WERI-Rb-1 (cell line): ENCODE measurements around the gene GKN2.
"Not testable (repeated sequence)": the region's sequence is repeated elsewhere in the genome, so short reads cannot be mapped to it uniquely, and the experiment has no call there.

Source experiments
- DNase-seq: peaks from one replicate; pipeline ENCODE4 v3.0.0-alpha.2; 2020
- H3K27ac ChIP-seq: fragments of 250-450 bp; sonication (Bioruptor Pico); 2 replicates; pipeline ENCODE4 v1.5.1; 2020; ENCODE audit warnings: mild to moderate bottlenecking, moderate library complexity
- H3K27me3 ChIP-seq: fragments of 250-450 bp; sonication (Bioruptor Pico); 2 replicates; pipeline ENCODE4 v1.5.1; 2021; ENCODE audit warnings: mild to moderate bottlenecking, low read depth, moderate library complexity; ENCODE audit not compliant: insufficient read depth, severe bottlenecking
- H3K36me3 ChIP-seq: fragments of 250-450 bp; sonication (Bioruptor Pico); 2 replicates; pipeline ENCODE4 v1.5.1; 2020; ENCODE audit warnings: mild to moderate bottlenecking, moderate library complexity
- H3K4me3 ChIP-seq: 2 replicates; pipeline ENCODE4 v1.5.1; 2011; ENCODE audit warnings: low read depth, mild to moderate bottlenecking, control low read depth, low read length
- H3K9me3 ChIP-seq: fragments of 250-450 bp; sonication (Bioruptor Pico); 2 replicates; pipeline ENCODE4 v1.5.1; 2021; ENCODE audit warnings: mild to moderate bottlenecking, moderate library complexity; ENCODE audit not compliant: severe bottlenecking
- CTCF ChIP-seq: IDR thresholded peaks from 2 replicates; pipeline ENCODE4 v1.5.1; 2011; ENCODE audit warnings: low read depth, mild to moderate bottlenecking, control low read depth, inconsistent platforms, low read length

The GKN2 gene

DNA sequence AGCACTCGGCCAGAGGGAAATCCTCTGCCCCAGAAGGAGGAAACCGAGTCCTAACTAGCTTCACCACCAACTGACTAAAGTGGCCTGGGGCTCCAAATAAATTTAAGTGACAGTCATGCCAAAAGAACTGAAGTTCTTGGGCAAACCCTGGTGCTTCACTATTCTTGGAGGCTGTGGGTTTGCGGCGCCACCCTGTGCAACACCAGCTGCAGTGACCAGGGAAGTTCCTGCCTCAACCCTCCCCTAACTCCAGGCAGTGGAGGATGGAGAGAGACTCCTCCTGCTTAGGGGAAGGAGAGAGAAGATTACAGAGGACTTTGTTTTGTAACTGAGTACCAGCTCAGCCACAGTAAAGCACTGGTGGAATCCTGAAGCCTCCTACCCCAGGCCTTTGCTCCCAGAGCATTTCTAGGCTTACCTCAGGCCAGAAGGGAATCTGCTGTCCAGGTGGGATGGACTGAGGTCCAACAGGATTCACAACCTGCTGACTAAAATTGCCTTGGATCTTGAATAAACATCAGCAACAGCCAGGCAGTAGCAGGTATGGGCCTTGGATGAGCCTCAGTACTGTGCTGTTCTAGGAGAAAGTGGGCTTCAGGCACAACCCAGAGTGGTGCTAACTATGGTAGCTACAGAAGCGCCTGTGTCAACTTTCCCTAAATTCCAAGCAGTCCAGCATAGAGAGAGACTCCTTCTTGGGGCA lies 52.0 kb downstream of the GKN2 start:
- no peak overlapping the region for H3K27ac ChIP-seq
- TF ChIP-seq CTCF = no peak
- no peak overlapping the region for H3K4me3 ChIP-seq
- DNase-seq = no peak
- no peaks in the 10 kb centered on the region for H3K36me3 ChIP-seq
- H3K27me3 ChIP-seq = peaks cover 40% of the 10 kb centered on the region
- H3K9me3 ChIP-seq = peaks cover 3% of the 10 kb centered on the region

GRCh38 chr2:68895981-68896380 lies 56.7 kb downstream of the GKN2 start:
- peaks cover 45% of the 10 kb centered on the region for H3K27me3 ChIP-seq

More at GRCh38 chr2:68895981-68896380, 56.7 kb downstream of the GKN2 start:
- H3K4me3 ChIP-seq, DNase-seq, H3K9me3 ChIP-seq, H3K27ac ChIP-seq, H3K36me3 ChIP-seq: not testable (repeated sequence)
